Stimulated activated CD8-positive, alpha-beta memory T cell treated with anti-CD3 and anti-CD28 coated beads, Interleukin-4, amount 100 ng/mL, for 4 hours (primary cell): ENCODE data around the gene RABGGTB.
"Not testable (repeated sequence)": the region's sequence is repeated elsewhere in the genome, so short reads cannot be mapped to it uniquely, and the experiment has no call there.

Experiments used
- DNase-seq, 2 donors: peaks; one replicate each; pipeline ENCODE4 v3.0.0-alpha.2; 2020; ENCODE audit warnings: low read depth in 2 of 2, low spot score in 1 of 2

The RABGGTB gene

DNA sequence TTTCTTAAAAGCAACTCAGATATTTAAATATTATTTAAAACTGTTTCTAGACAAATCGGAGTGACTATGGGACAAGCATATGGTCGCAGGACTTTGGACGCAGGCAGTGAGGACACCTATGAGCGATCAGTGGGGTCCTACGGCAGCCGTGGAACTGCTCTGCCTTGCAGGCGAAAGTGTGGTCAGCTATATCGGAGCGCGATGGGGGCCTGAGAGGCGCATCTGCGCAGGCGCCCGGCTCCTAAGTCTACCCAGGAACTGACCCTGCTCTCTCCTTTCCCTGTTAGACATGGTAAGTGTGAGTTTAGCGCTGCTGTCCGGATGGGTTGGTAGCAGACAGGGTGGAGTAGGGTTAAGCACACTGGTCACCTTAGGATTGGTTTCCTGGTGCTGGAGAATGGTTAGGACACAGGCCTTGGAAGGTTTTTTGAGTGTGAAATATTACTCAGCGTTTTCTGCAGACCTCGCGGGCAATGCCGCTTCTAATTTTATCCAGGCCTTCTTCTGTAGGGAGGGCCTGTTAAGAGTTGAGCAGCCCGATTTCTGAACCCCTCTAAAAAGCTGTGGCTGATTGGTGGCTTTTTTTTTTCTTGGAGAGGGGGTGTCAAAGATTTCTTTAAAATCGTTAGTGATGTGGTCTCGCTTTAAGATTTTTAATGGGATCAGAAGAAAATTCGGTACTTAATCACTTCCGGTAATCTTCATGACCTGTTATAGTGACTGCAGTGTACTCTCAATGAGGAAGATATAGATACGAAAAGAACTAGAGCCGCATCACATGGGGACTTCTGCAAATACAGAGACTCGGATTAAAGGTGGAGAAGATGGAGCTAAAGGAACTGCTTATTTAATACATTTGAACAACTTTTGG is at the start of gene RABGGTB:
Gene RABGGTB, plus strand, starts transcription at position 274 of the 871 bp plus-strand sequence. Its CDS starts 16 bp downstream, at position 290.
- DNase-seq, result peak; percentile 84 to 85

DNA sequence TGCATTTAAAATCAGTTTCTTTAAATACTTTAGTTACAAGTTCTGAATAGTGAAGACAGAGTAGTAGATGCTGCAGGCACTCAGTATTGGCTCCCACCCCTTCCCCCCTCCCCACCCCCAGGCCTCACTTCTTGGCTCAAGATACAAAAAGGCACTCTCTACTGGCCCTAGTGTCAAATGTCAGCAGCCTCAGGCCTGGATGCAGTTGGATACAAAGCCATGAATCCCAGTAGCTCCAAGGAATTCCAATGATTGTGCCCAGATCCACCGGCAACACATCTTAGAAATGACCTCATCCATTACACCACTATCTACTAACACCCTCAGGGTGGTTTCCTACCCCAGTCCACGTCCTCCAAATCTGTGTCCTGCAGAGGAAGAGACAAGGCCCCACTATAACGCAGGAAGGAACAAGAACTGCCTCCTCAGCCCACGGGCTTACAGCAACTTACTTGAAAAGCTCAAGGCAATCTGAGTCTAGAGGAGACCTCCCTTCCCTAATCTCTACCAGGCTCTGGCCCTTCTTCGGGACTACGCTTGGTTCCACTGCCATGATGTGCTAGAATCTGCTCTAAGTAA is 43.9 kb upstream of the RABGGTB start:
- no peak for DNase-seq

DNA sequence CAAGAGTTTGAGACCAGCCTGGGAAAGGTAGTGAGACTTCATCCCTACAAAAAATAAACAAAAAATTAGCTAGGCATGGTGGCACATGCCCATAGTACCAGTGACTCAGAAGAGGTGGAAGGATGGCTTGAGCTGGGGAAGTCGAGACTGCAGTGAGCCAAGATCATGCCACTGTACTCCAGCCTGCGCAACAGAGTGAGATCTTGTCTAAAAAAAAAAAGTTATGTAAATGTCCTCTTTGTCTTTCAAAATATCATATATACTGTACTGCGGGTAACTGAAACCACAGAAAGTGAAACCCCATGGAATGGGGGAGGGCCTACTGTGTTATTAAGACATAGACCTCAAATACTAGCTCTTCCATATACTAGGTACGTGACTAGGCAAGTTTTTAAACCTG is 40.8 kb upstream of the RABGGTB start:
- no peak for DNase-seq

DNA sequence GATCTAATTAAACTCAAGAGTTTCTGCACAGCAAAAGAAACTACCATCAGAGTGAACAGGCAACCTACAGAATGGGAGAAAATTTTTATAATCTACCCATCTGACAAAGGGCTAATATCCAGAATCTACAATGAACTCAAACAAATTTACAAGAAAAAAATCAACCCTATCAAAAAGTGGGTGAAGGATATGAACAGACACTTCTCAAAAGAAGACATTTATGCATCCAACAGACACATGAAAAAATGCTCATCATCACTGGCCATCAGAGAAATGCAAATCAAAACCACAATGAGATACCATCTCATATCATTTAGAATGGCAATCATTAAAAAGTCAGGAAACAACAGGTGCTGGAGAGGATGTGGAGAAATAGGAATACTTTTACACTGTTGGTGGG is 28.8 kb upstream of the RABGGTB start:
- not testable (repeated sequence) for DNase-seq

DNA sequence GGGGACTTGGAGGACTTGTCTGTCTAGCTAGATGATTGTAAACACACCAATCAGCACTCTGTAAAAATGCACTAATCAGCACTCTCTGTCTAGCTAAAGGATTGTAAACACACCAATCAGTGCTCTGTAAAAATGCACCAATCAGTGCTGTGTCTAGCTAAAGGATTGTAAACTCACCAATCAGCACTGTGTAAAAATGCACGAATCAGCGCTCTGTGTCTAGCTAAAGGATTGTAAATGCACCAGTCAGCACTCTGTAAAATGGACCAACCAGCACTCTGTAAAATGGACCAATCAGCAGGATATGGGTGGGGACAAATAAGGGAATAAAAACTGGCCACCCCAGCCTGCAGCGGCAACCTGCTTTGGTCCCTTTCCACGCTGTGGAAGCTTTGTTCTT is 27.5 kb upstream of the RABGGTB start:
- DNase-seq, result not testable (repeated sequence)

DNA sequence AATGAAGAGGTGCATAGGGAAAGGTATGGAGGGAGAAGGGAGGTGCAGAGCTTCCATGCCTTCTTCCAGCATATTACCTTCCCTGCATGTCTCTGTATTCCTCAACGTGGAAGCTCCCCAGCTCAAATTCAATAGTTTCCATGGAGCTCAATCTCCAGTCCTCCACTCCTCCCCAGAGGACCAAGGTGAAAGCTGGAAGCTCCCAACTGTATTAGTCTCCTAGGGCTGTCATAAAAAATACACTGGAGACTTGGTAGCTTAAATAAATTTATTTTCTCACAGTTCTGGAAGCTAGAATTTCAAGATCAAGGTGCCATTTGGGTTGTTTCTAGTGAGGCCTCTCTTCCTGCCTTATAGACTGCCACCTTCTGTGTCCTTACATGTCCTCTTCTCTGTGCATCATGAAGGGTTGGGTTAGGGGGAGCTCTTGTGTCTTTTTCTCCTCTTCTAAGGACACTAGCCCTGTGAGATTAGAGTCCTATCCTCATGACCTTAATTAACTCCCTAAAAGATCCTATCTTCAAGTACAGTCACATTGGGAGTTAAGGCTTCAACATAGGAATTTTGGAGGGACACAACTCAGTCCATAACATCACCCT is 21.9 kb upstream of the RABGGTB start:
- DNase-seq, result no peak

DNA sequence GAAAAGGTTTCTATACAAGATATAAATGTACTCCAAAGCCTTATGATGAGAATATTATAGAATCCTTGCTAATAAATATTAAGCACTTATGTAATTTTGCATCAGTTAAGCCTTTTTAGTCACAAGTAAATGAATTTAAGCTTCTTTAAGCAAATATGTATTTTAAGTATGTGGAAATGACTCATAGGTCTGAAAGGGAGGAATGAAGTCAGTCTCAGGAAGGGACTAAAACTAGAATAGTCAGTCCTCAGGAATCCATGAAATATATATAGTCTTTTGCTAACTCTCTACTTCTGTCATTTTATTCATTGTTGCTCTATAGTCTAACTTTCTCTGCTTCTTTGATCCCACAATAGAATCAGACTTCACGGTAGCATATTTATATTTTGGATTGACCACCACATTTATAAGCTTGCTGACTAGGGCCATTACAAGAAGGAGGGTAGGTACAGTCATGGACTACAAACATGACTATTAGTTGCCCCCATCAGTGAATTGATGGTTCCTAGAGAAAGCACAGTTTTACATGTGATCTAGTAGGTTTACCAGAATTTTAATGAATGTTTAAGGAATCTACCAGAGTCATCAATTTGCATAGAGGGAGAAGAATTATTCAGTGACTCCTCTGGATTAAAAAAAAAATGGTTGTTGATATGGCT is 20.2 kb upstream of the RABGGTB start:
- DNase-seq, result no peak

DNA sequence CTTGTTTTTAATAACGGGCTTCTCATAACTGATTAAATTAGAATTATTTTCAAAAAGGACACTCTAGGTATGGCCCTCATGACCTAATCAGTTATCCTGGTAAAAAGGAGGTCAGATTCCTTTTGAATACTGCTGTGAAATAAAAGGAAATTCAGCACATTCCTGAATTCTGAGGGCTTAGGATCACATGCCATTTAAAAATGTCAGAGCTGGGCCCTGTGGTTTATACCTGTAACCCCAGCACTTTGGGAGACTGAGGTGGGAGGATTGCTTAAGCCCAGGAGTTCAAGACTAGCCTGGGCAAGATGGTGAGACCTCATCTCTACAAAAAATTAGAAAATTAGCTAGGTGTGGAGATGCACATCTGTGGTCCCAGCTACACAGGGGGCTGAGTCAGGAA is 18.0 kb upstream of the RABGGTB start:
- DNase-seq, result no peak

DNA sequence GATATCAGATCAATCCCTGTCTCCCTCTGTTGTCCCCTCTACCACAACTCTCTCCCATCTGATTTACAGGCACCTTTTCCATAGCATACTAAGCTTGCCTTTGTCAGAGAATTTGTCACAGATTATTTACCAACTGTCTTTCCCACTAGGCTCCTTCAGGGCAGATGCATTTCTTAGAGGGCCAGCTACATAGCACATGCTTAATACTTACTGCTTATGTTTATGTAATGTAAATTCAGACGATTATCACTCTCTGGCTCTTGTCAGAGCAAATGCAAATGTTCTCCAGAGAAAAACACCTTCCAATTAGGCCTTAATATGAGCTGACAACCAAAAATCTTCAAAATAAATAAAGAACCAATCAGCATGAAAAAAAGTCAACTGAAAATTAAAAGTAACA is 15.3 kb upstream of the RABGGTB start:
- no peak for DNase-seq

DNA sequence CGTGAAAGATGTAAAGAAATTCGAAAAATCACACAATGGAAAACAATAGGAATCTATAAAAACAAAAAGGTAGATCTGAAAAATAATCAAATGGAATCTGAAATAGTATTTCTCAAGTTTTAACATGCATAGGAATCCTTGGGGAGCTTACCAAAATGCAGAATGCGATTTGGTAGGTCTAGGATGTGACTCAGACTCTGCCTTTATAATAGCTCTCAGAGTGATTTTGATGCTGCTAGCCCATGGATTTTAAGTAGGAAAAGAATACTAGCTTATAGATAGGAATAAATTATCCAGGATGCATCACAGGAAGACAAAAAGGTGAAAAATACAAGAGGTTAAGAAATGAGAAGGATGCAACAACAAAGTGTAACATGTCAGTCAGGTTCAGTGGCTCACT is 14.1 kb upstream of the RABGGTB start:
- no peak for DNase-seq

DNA sequence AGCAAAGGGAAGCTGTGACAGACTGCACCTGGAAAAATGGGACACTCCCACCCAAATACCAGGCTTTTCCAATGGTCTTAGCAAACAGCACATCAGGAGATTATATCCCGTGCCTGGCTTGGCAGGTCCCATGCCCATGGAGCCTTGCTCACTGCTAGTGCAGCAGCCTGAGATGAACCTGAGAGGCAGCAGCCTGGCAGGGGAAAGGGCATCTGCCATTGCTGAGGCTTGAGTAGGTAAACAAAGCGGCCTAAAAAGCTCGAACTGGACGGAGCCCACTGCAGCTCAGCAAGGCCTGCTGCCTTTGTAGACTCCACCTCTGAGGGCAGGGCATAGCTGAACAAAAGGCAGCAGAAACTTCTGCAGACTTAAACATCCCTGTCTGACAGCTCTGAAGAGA is 8.2 kb upstream of the RABGGTB start:
- not testable (repeated sequence) for DNase-seq

DNA sequence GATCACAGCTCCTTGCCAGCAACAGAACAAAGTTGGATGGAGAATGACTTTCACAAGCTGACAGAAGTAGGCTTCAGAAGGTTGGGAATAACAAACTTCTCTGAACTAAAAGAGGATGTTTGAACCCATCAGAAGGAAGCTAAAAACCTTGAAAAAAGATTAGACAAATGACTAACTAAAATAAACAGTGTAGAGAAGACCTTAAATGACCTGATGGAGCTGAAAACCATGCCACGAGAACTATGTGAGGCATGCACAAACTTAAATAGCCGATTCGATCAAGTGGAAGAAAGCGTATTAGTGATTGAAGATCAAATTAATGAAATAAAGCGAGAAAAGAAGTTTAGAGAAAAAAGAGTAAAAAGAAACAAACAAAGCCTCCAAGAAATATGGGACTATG is 7.4 kb upstream of the RABGGTB start:
- not testable (repeated sequence) for DNase-seq

DNA sequence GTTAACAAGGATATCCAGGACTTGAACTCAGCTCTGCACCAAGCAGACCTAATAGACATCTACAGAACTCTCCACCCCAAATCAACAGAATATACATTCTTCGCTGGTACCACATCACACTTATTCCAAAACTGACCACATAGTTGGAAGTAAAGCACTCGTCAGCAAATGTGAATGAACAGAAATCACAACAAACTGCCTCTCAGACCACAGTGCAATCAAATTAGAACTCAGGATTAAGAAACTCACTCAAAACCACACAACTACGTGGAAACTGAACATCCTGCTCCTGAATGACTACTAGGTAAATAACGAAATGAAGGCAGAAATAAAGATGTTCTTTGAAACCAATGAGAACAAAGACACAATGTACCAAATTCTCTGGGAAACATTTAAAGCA is 5.9 kb upstream of the RABGGTB start:
- DNase-seq, result not testable (repeated sequence)

DNA sequence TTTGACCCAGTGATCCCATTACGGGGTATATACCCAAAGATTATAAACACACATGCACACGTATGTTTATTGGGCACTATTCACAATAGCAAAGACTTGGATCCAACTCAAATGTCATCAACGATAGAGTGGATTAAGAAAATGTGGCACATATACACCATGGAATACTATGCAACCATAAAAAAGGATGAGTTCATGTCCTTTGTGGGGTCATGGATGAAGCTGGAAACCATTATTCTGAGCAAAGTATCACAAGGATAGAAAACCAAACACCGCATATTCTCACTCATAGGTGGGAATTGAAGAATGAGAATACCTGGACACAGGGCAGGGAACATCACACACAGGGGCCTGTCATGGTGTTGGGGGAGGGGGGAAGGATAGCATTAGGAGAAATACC is 2.1 kb upstream of the RABGGTB start:
- not testable (repeated sequence) for DNase-seq

DNA sequence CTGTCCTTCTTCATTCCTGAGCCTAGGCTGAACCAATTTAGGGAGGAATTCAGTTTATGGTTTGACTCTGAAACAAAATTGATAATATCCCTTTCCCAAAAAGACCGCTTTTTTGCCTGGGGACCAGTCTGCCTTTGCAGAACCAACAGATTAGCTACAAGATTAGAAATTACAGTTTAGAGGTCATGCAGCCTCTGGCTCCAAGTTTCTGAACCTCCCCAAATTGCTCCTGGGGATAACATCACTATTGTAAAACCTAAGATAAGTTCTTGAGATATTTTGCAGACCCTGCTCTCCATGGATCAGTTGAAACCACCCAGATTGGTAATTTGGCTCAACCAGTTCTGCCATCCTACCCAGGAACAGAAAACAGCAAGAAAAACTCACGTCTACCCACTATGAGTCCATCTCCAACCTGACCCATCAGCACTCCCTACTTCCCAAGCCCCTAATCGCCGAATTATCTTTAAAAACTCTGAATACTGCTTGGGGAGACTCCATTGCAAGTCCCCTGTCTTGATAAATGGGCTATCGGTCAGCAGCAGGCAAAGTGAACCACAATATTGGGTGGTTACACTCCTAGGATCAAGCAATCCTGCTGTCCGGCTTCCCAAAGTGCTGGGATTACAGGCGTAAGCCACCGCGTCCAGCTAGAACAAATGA is 605 bp upstream of the RABGGTB start:
- DNase-seq, result no peak

DNA sequence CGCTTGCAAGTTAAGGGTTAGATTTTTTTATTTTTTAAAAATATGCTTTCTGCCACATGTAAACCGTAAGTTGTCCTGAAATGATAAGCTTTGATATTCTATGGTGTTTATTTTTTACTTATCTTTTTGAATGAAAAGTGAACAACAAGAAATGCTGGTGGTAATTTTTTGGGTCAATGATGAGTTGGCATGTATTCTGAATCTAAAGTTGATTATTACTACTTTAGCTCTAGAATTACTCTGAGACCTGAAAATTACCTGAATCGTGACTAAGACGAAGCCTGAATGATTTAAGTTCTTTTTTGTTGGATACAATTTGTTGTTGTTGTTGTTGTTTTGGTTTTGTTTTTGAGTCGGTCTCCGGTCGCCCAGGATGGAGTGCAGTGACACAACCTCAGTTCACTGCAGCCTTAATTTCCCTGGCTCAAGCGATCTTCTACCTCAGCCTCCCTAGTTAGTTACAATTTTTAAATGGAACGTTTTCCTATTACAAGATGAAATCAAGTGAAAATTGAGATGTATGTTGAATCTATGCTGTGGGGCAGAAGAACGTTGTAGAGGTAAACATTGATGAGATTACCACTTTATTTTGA is 941 bp downstream of the RABGGTB start:
- DNase-seq, result no peak

DNA sequence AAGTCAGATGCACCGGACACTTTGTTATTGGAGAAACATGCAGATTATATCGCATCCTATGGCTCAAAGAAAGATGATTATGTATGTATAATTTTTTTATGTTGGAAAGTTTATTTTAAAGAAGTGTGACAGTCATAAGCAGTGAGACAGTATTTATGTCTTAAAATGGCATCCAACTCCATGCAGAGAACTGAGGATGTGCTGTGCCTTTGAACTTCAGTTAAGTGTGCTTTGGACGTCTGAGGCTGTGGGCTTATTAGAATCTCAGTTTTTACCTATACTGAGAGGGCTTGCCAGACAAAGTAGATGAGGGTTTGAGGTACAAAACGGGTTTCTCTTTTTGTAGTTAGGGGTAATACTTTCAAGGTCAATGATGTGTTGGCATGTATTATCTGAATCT is 1.5 kb downstream of the RABGGTB start:
- DNase-seq, result no peak

DNA sequence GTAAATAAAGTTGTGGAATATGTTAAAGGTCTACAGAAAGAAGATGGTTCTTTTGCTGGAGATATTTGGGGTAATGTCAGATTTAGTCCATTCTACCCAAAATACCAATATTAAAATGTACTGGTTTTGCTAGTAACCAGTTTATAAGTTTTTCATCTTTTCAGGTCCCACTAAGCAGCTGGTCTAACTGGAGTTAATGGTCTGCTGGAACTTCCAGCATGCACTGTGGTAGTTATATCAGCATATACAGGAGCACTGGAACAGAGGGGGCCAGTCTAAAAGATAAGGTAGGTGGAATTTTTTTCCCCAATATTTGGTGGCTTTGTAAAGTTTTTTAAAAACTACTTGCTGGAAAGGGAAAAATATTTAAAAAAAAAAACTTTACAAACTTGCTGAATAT is 3.9 kb downstream of the RABGGTB start:
- no peak for DNase-seq

DNA sequence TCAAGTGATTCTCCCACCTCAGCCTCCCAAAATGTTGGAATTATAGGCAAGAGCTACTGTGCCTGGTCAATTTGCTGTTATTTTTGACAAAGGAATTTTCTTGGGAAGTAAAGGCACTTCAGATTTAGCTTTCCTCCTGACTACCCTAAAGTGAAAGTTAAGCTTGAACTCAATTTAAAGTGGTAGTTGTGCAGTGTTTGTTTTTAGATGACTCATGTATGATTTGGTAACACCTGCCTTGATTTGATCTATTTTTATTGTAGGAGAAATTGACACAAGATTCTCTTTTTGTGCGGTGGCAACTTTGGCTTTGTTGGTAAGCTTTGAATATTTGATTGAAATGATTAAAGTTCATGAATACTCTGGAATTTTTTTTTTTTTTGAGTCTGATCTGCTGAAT is 5.0 kb downstream of the RABGGTB start:
- no peak for DNase-seq

DNA sequence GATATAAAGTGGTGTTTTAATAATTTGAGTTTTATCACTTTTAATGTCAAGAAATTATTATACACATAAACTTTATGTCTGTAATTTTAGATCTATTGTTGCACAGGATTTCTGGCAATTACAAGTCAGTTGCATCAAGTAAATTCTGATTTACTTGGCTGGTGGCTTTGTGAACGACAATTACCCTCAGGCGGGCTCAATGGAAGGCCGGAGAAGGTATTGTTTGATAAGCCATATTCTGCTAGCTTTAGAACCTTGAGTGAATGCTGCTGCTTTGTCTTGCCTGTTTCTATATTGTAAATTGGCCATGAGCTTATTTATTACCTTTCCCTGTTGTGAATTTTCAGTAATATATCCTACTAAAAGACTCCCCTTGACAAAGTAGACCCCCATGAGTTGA is 6.0 kb downstream of the RABGGTB start:
- no peak for DNase-seq

DNA sequence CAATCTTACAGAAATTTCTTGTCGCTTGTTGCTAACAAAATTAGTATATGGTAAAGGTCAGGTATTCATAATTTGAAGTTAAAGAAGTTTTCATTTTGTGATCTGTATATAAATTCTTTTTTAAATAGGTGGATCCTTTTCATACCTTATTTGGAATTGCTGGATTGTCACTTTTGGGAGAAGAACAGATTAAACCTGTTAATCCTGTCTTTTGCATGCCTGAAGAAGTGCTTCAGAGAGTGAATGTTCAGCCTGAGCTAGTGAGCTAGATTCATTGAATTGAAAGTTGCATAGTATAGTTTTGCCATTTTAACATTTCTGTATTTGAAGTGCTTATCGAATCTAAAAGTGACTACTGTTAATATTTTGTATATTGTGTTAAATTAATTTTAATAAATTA is 8.3 kb downstream of the RABGGTB start:
- DNase-seq, result no peak
